HEK293 (cell line): ENCODE results near the gene ATP2B3.

Experiments used
- CTCF ChIA-PET: fragments of 350-600 bp; formaldehyde crosslinking; extraction: SDS; loops from one replicate; lab custom pipeline; 2021; ENCODE audit warnings: antibody characterized with exemption; lab: Yijun Ruan, JAX
- POLR2A ChIA-PET: fragments of 300-600 bp; formaldehyde crosslinking; extraction: SDS; loops from one replicate; lab custom pipeline; 2020; ENCODE audit warnings: antibody characterized with exemption, inconsistent platforms; lab: Yijun Ruan, JAX
- H3K27ac ChIP-seq: fragments of 200-500 bp; sonication (Bioruptor generic); 2 replicates; pipeline ENCODE4 v1.5.1; 2014; ENCODE audit warnings: low read depth, low read length, control low read depth, inconsistent platforms; ENCODE audit errors: extremely low read depth
- H3K36me3 ChIP-seq, 2 experiments: fragments of 200-500 bp in 1 of 2; sonication (Bioruptor generic) in 1 of 2; 1 replicate in 1 of 2; 2 replicates in 1 of 2; pipeline ENCODE4 v1.5.1; 2014 to 2017; ENCODE audit warnings: inconsistent platforms in 2 of 2, low read length in 2 of 2; ENCODE audit not compliant: control insufficient read depth in 2 of 2, insufficient read depth in 1 of 2
- H3K4me1 ChIP-seq: fragments of 200-500 bp; sonication (Bioruptor generic); 2 replicates; pipeline ENCODE4 v1.5.1; 2014; ENCODE audit warnings: mild to moderate bottlenecking, low read length, inconsistent platforms; ENCODE audit not compliant: control insufficient read depth, insufficient read depth
- H3K4me3 ChIP-seq: 2 replicates; pipeline ENCODE4 v1.5.1; 2011; ENCODE audit warnings: low read depth, mild to moderate bottlenecking, control low read depth, low read length, moderate library complexity
- H3K9me3 ChIP-seq: fragments of 200-500 bp; sonication (Bioruptor generic); 2 replicates; pipeline ENCODE4 v1.5.1; 2014; ENCODE audit warnings: low read depth, low read length, inconsistent platforms; ENCODE audit not compliant: control insufficient read depth, insufficient read depth
- FEZF1 ChIP-seq: fragments of 450-650 bp; formaldehyde crosslinking; IDR thresholded peaks from 2 replicates; pipeline ENCODE4 v1.5.1; 2016; ENCODE audit warnings: missing biosample characterization, missing genetic modification characterization
- PRDM10 ChIP-seq: fragments of 450-650 bp; formaldehyde crosslinking; IDR thresholded peaks from 2 replicates; pipeline ENCODE4 v1.5.1; 2016; ENCODE audit warnings: missing biosample characterization, missing genetic modification characterization
- SP2 ChIP-seq: fragments of 450-650 bp; formaldehyde crosslinking; IDR thresholded peaks from 2 replicates; pipeline ENCODE4 v1.5.1; 2016; ENCODE audit warnings: missing biosample characterization, missing genetic modification characterization
- YY2 ChIP-seq: fragments of 450-650 bp; formaldehyde crosslinking; IDR thresholded peaks from 2 replicates; pipeline ENCODE4 v1.5.1; 2016; ENCODE audit warnings: missing biosample characterization, missing genetic modification characterization
- ZBTB11 ChIP-seq: fragments of 450-650 bp; formaldehyde crosslinking; conservative IDR thresholded peaks from 2 replicates; pipeline ENCODE4 v1.5.1; 2016; ENCODE audit warnings: low read depth, missing biosample characterization, missing genetic modification characterization
- ZBTB26 ChIP-seq: fragments of 450-650 bp; formaldehyde crosslinking; optimal IDR thresholded peaks from 2 replicates; pipeline ENCODE3; 2016; ENCODE audit warnings: missing biosample characterization, mild to moderate bottlenecking, missing genetic modification characterization
- ZBTB6 ChIP-seq: fragments of 450-650 bp; formaldehyde crosslinking; IDR thresholded peaks from 2 replicates; pipeline ENCODE4 v1.5.1; 2017; ENCODE audit warnings: missing biosample characterization, missing genetic modification characterization
- ZFP69B ChIP-seq: fragments of 450-650 bp; formaldehyde crosslinking; IDR thresholded peaks from 2 replicates; pipeline ENCODE4 v1.5.1; 2016; ENCODE audit warnings: missing biosample characterization, missing genetic modification characterization
- ZNF10 ChIP-seq: fragments of 450-650 bp; formaldehyde crosslinking; IDR thresholded peaks from 2 replicates; pipeline ENCODE4 v1.5.1; 2017; ENCODE audit warnings: missing biosample characterization, missing genetic modification characterization
- ZNF266 ChIP-seq: fragments of 450-650 bp; formaldehyde crosslinking; IDR thresholded peaks from 2 replicates; pipeline ENCODE4 v1.5.1; 2016; ENCODE audit warnings: missing biosample characterization, missing genetic modification characterization, low read depth
- ZNF292 ChIP-seq: fragments of 450-650 bp; formaldehyde crosslinking; IDR thresholded peaks from 2 replicates; pipeline ENCODE4 v1.5.1; 2016; ENCODE audit warnings: low read depth, missing biosample characterization, missing genetic modification characterization, borderline replicate concordance
- ZNF366 ChIP-seq: fragments of 450-650 bp; formaldehyde crosslinking; conservative IDR thresholded peaks from 2 replicates; pipeline ENCODE4 v1.5.1; 2016; ENCODE audit warnings: missing biosample characterization, missing genetic modification characterization
- ZNF433 ChIP-seq: fragments of 450-650 bp; formaldehyde crosslinking; IDR thresholded peaks from 2 replicates; pipeline ENCODE4 v1.5.1; 2016; ENCODE audit warnings: missing biosample characterization, missing genetic modification characterization, low read depth
- ZNF529 ChIP-seq: fragments of 450-650 bp; formaldehyde crosslinking; IDR thresholded peaks from 2 replicates; pipeline ENCODE4 v1.5.1; 2017; ENCODE audit warnings: missing genetic modification characterization, missing biosample characterization; ENCODE audit not compliant: insufficient replicate concordance
- ZNF561 ChIP-seq: fragments of 450-650 bp; IDR thresholded peaks from 2 replicates; pipeline ENCODE4 v1.5.1; 2018; ENCODE audit warnings: missing biosample characterization, missing genetic modification characterization, borderline replicate concordance
- ZNF596 ChIP-seq: fragments of 450-650 bp; IDR thresholded peaks from 2 replicates; pipeline ENCODE4 v1.5.0; 2018; ENCODE audit warnings: missing biosample characterization, mild to moderate bottlenecking, missing genetic modification characterization, moderate library complexity
- ZNF777 ChIP-seq: fragments of 450-650 bp; formaldehyde crosslinking; IDR thresholded peaks from 2 replicates; pipeline ENCODE4 v1.5.1; 2017; ENCODE audit warnings: missing biosample characterization, missing genetic modification characterization, borderline replicate concordance
- ZNF792 ChIP-seq: fragments of 450-650 bp; formaldehyde crosslinking; IDR thresholded peaks from 2 replicates; pipeline ENCODE4 v1.5.1; 2016; ENCODE audit warnings: missing biosample characterization, missing genetic modification characterization
- ZNF837 ChIP-seq: fragments of 450-650 bp; formaldehyde crosslinking; IDR thresholded peaks from 2 replicates; pipeline ENCODE4 v1.5.1; 2016; ENCODE audit warnings: missing biosample characterization, missing genetic modification characterization
- ZSCAN5A ChIP-seq: fragments of 450-650 bp; formaldehyde crosslinking; IDR thresholded peaks from 2 replicates; pipeline ENCODE4 v1.5.1; 2016; ENCODE audit warnings: missing biosample characterization, missing genetic modification characterization

Gene ATP2B3

GRCh38 chrX:153471663-153472280 is 45.7 kb upstream of the ATP2B3 start (continued):
- TF ChIP-seq ZFP69B (tag by site-specific recombination), result no peak
- no peak for TF ChIP-seq ZSCAN5A (tag by site-specific recombination)
- TF ChIP-seq ZNF366 (tag by site-specific recombination), result no peak
- TF ChIP-seq ZNF561, result no peak
- no peak for TF ChIP-seq ZNF10 (tag by site-specific recombination)
- TF ChIP-seq, all 188 proteins: peak for 2

- POLR2A ChIA-PET, result no interaction called here
- CTCF ChIA-PET, result interaction anchor here (0.6 to 8.6 kb wide), 5 partner anchors 12 to 150 kb away, joined by 3 to 89 read pairs (median 7); partner anchors contain the start of gene BGN
- no peak for TF ChIP-seq ZNF596 (tag by site-specific recombination)
- no peak for TF ChIP-seq ZNF433 (tag by site-specific recombination)
- no peak for TF ChIP-seq FEZF1 (tag by site-specific recombination)
- TF ChIP-seq ZBTB6 (tag by site-specific recombination), result no peak
- no peak for TF ChIP-seq ZNF292
- no peak for TF ChIP-seq ZNF777 (tag by site-specific recombination)
- no peak for TF ChIP-seq ZNF266 (tag by site-specific recombination)
- TF ChIP-seq ZNF529 (tag by site-specific recombination), result no peak
- TF ChIP-seq ZBTB26 (tag by site-specific recombination), result no peak
- TF ChIP-seq ZNF792, result no peak
- no peak for TF ChIP-seq SP2 (tag by site-specific recombination)
- no peak for TF ChIP-seq YY2 (tag by site-specific recombination)
- TF ChIP-seq ZBTB11 (tag by site-specific recombination), result no peak
- TF ChIP-seq ZNF837, result no peak
- no peak for TF ChIP-seq PRDM10
Observed at GRCh38 chrX:153473126-153473525, 44.3 kb upstream of the ATP2B3 start.

More at GRCh38 chrX:153473126-153473525, 44.3 kb upstream of the ATP2B3 start:
- Histone ChIP-seq H3K36me3 (peaks cover 0 to 7% of the 10 kb centered on the region in 2 experiments; a peak in 1 of 3 replicates), H3K9me3 (no peaks in the 10 kb centered on the region), H3K4me1 (no peaks in the 10 kb centered on the region), H3K27ac (no peak overlapping the region), H3K4me3 (no peak overlapping the region)
